Activated naive CD4-positive, alpha-beta T cell treated with anti-CD3 and anti-CD28 coated beads, Interleukin-2, amount 10 ng/mL, durations not matched to agents 7 days and 5 days (primary cell): ENCODE data around the gene PEMT.

Experiments used
- CTCF ChIA-PET: fragments of 350-600 bp; sonication (Branson Sonifier 250); formaldehyde crosslinking; loops from one replicate; lab custom pipeline; 2021; ENCODE audit warnings: antibody characterized with exemption; lab: Charles Lee
- DNase-seq: peaks from one replicate; pipeline ENCODE4 v3.0.0-alpha.2; 2020
- H3K27ac Mint-ChIP-seq: one replicate; pipeline ENCODE4 v1.8.0; 2021; ENCODE audit warnings: mild to moderate bottlenecking, moderate library complexity, mixed read lengths
- H3K27me3 Mint-ChIP-seq: one replicate; pipeline ENCODE4 v1.8.0; 2021; ENCODE audit warnings: mild to moderate bottlenecking, mixed read lengths
- H3K36me3 Mint-ChIP-seq: one replicate; pipeline ENCODE4 v1.8.0; 2021; ENCODE audit warnings: mixed read lengths
- H3K4me1 Mint-ChIP-seq: one replicate; pipeline ENCODE4 v1.8.0; 2021; ENCODE audit warnings: mixed read lengths
- H3K4me3 Mint-ChIP-seq: one replicate; pipeline ENCODE4 v1.8.0; 2021; ENCODE audit warnings: mild to moderate bottlenecking, moderate library complexity, mixed read lengths
- H3K9me3 Mint-ChIP-seq: one replicate; pipeline ENCODE4 v1.8.0; 2021; ENCODE audit warnings: mixed read lengths

Gene PEMT

DNA sequence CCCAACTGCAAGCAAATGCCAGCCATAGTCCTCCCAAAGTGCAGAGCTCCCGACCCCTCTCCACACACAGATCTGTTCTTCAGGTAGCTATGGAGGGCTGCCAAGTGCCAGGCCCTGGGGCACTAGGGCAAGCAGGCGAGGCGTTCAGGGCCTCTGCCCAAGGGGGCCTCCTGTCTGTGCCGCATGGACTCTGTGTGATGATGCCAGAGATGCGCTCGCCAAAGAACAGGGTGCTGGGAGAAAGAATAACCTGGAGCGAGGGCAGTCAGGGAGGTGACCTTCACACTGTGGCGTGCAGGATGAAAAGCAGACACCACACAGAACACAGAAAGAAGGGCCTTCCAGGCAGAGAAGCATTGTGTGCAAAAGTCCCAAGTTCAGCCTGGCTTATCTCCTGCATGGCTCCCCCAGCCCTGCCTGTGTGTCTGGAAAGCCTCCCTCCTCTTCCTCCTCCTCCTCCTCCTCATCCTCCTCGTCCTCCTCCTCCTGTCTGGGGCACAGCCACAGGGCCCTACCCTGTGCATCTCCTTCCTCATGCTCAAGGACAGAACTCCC, 44.2 kb downstream of the PEMT start:
- Mint-ChIP-seq H3K4me1 (no peaks in the 10 kb centered on the region), H3K27ac (no peak overlapping the region), H3K36me3 (no peaks in the 10 kb centered on the region), H3K9me3 (no peaks in the 10 kb centered on the region), H3K4me3 (no peak overlapping the region), H3K27me3 (no peaks in the 10 kb centered on the region)
- CTCF ChIA-PET, result interaction anchor here (0.9 kb wide), 1 partner anchor 95 kb away, joined by 3 read pairs; no protein-coding TSS in a partner anchor
- DNase-seq, result no peak

DNA sequence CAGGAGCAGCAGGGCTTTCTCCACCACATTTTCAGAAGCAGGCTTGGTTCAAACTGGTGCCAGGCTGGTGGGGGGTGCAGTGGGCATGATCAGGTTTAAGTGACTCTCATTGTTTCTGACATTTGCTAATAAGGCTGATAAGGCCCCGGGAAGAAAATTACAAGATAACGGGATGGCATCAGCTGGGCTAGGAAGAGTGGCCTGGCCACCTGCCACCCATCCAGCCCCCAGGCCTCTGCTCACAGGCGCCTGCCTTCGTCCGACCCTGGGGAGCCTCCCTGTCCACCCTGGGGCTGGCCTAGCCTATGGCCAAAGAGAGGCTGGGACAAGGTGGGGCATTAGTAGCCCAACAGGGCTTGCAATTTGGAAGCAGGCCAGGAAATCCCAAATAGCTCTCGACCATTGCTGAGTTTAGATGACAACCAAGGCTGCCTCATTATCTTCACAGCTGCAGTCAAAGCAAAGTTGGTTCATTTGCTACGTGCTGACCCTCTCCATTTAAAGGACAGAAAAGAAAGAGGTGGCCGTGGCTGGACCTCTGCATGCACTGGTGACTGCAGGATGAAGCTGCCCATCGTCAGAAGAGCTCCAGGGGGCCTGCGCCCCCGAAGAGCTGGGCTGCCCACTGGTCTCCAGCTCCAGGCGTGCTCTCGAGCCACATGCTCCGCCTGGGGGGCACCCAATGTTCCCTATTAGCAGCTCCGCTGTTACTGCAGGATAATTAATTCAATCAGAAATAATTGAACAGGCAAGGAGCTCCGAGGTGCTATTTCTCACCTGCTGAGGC, 44.9 kb downstream of the PEMT start:
- H3K4me1 Mint-ChIP-seq, result no peaks in the 10 kb centered on the region
- H3K9me3 Mint-ChIP-seq, result no peaks in the 10 kb centered on the region
- H3K4me3 Mint-ChIP-seq, result no peak overlapping the region
- DNase-seq, result no peak
- no peaks in the 10 kb centered on the region for H3K27me3 Mint-ChIP-seq
- no peaks in the 10 kb centered on the region for H3K36me3 Mint-ChIP-seq
- CTCF ChIA-PET, result interaction anchor here (0.9 kb wide), 1 partner anchor 96 kb away, joined by 3 read pairs; no protein-coding TSS in a partner anchor
- H3K27ac Mint-ChIP-seq, result no peak overlapping the region

DNA sequence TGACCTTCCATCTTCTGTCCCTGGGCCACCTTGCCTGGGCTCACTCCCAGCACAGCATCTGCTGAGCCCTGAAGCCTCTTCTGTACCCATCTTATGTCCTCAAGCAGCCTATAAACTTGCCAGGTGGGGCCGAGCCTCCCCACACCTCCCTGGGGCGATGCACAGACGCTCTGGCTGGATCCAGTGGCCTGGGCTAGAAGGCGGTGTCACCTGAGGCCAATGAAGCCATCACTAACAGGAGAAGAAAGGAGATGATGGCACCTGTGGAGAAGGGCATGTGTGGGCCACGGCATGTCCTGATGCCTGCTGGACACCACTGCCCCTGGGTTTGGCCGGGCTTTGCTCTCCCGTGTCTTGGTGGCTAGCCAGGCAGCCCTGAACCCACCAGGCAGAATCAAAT, 45.5 kb downstream of the PEMT start:
- Mint-ChIP-seq H3K36me3 (no peaks in the 10 kb centered on the region), H3K27me3 (no peaks in the 10 kb centered on the region), H3K4me1 (no peaks in the 10 kb centered on the region), H3K9me3 (no peaks in the 10 kb centered on the region), H3K4me3 (no peak overlapping the region), H3K27ac (no peak overlapping the region)
- no peak for DNase-seq
- CTCF ChIA-PET, result no interaction called here

DNA sequence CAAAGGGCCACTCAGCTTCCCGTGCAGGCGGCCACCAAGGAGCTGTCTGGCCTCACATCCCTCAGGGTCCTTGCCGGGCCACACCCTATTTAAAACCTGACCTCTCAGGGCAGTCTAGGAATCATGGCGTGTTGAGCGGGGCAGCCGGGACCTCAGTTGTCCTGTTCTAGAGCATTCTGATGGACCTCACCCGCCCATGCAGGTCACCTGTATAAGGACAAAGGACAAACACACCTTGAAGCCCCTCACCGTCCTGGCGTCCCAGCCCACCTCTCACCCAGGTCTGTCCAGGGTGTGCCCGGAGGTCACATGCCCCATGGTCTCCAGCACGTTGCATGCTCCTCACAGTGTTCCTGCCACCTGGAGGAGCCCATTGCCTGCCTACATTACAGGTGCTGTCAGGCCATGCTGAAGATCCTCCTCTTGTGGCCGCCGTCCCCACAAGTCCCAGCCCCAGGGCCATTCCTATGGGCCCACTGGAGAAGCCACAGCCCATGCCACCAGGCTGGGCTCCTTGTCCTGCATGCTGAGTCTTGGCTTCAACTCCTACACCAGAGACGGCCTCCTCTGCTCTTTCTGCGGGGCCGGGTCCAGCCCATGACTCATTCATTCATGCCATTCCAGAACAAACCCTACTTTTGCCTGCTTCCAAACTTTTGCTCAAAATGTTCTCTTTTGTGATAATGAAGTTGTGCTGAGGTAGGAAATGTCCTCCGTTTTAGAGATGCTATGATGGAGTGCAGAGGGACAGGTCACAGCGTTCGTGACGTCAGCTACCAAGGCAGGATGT, 46.3 kb downstream of the PEMT start:
- H3K9me3 Mint-ChIP-seq, result no peaks in the 10 kb centered on the region
- DNase-seq, result no peak
- H3K27me3 Mint-ChIP-seq, result no peaks in the 10 kb centered on the region
- no peak overlapping the region for H3K27ac Mint-ChIP-seq
- H3K4me1 Mint-ChIP-seq, result no peaks in the 10 kb centered on the region
- H3K36me3 Mint-ChIP-seq, result no peaks in the 10 kb centered on the region
- no peak overlapping the region for H3K4me3 Mint-ChIP-seq
- CTCF ChIA-PET, result interaction anchor here (1.6 kb wide), 1 partner anchor 23 kb away, joined by 6 read pairs; no protein-coding TSS in a partner anchor

DNA sequence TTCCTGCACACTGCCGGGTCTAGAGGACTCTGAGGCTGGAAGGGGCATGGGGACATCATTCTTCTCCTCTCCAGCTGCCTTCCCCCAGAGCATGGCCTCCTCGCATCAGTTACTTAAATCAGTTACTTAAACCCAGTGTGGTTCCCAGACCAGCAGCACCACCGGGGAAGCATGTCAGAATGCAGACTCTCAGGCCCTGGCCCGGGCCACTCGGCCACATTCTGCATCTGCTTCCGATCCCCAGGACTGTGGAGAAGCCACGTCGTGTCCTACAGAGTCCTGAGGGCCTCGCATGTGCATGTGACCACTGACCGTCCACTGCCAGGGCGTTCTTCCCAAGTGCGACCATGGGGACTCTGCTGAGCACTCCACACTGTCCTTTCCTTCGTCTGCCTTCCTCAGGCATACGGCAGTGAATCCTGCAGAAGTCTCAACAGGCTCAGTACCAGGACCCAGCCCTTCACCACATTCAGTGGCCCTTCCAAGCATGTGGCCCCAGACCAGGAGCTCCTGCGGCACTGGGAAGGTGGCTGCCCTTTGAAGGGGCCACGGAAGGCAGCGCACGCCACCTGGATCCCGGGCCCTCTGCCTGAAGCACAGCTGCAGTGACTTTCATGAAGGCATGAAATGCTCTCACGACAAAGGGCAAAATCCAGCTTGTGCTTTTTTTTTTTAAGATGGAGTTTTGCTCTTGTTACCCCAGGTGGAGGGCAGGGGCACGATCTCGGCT, 48.4 kb downstream of the PEMT start:
- no peaks in the 10 kb centered on the region for H3K9me3 Mint-ChIP-seq
- no peaks in the 10 kb centered on the region for H3K27me3 Mint-ChIP-seq
- H3K27ac Mint-ChIP-seq, result no peak overlapping the region
- H3K4me3 Mint-ChIP-seq, result no peak overlapping the region
- no peaks in the 10 kb centered on the region for H3K36me3 Mint-ChIP-seq
- CTCF ChIA-PET, result interaction anchor here (1.6 kb wide), 1 partner anchor 25 kb away, joined by 6 read pairs; no protein-coding TSS in a partner anchor
- DNase-seq, result no peak
- no peaks in the 10 kb centered on the region for H3K4me1 Mint-ChIP-seq

DNA sequence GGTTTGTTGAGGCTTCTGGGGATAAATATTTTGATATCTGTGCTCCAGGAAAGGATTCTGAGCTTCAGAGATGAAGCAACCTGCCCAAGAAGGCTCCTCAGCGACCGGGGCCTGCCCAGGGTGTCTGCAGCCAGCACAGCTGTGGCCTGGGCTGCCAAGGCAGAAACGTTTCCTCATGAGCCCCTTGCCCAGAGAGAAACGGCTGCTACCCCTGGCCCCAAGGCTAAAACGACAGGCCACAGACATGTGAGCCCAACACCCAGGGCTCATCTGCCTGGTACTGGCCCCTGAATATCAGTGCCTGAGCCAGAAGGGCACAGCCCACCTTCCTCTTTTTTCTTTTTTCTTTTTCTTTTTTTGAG, 49.9 kb downstream of the PEMT start:
- CTCF ChIA-PET, result interaction anchor here (0.6 kb wide), 1 partner anchor 26 kb away, joined by 3 read pairs; no protein-coding TSS in a partner anchor
- Mint-ChIP-seq H3K27ac (no peak overlapping the region), H3K4me1 (no peaks in the 10 kb centered on the region), H3K9me3 (no peaks in the 10 kb centered on the region), H3K4me3 (no peak overlapping the region), H3K36me3 (no peaks in the 10 kb centered on the region), H3K27me3 (no peaks in the 10 kb centered on the region)
- DNase-seq, result no peak

DNA sequence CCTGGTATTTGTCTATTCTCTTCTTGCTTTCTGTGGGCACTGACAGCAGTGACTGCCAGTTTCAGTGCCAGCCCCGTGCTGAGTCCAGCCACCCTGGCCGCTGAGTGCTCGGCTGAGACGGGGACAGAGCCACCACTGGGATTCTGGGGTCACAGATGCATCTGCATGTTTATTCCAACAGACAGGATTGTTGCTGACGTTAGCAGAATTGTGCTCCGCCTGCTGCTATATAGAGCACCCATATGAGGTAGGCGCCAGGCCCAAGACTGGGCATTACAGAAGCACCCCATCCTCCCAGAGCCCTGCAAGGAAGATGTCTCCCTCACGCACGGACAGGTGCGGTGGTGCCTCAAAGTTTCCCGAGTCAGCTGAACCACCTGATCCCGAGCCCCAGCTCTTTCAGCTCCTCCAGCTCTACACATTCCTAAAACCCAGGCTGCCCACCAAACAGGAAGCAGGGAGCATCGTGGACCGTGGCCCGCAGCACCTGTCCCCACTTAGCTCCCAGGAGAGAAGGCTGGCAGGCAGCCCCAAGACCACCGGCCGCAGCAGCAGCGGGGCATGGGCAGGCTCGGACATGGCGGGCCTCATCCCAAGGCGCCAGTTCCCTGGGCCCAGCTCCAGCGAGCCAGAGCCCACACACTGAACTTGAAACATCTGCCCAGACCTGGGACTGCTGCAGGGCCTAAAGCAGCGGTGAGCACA, 50.4 kb downstream of the PEMT start:
- Mint-ChIP-seq H3K27ac (no peak overlapping the region), H3K4me1 (no peaks in the 10 kb centered on the region), H3K27me3 (no peaks in the 10 kb centered on the region), H3K9me3 (no peaks in the 10 kb centered on the region), H3K36me3 (no peaks in the 10 kb centered on the region), H3K4me3 (no peak overlapping the region)
- no peak for DNase-seq
- CTCF ChIA-PET, result interaction anchor here (0.6 kb wide), 1 partner anchor 26 kb away, joined by 3 read pairs; no protein-coding TSS in a partner anchor

DNA sequence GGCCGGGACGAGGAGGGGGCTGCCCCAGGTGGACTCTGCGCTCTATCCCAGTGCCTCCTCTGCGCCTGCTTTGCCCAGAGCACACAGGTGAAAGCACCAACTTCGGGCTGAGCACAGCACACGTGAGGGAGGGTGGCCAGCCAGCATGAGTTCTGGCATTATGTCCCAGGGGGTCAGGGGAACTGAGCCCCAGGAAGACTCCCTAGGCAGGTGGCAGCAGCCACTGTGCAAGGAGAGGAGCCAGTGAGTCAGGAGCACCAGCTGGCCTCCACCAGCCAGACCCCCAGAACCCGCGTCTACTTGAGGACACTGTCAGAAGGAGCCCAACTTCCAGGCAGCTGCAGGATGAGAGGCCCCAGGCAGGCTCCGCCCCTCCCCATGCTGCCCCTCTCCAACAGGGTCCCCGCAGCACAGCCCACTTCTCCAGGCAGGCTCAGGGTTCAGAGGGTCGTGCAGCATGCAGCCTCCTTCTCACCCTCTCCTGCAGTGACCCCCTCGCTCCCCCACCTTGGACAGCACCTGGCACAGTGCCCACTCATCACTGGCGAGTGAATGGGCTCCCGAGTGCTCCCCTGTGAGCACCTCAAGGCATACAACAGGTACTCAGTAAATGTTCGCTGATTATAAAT, 51.1 kb downstream of the PEMT start:
- H3K27me3 Mint-ChIP-seq, result no peaks in the 10 kb centered on the region
- no peaks in the 10 kb centered on the region for H3K4me1 Mint-ChIP-seq
- no peak for DNase-seq
- H3K27ac Mint-ChIP-seq, result no peak overlapping the region
- CTCF ChIA-PET, result no interaction called here
- no peak overlapping the region for H3K4me3 Mint-ChIP-seq
- H3K36me3 Mint-ChIP-seq, result no peaks in the 10 kb centered on the region
- no peaks in the 10 kb centered on the region for H3K9me3 Mint-ChIP-seq

DNA sequence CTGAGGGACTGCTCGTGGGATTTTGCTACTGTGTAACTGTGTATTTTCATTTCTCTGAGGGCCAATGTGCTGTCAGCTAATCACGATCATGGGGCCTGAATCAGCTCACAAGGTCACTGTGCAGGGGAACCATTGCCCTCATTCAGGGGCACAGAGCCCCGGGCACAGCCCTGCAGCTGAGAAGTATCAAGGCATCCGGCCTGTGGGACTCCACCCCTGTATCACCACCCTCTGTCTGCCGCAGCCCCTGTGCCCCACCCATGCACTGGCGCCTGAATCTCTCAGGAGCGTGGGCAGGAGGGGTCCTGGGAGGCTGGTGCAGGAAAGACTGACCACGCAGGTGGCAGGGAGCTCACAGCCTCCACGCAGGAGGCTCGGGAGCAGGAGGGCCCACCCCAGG, 51.9 kb downstream of the PEMT start:
- H3K27me3 Mint-ChIP-seq, result no peaks in the 10 kb centered on the region
- no peaks in the 10 kb centered on the region for H3K4me1 Mint-ChIP-seq
- CTCF ChIA-PET, result no interaction called here
- DNase-seq, result no peak
- no peaks in the 10 kb centered on the region for H3K9me3 Mint-ChIP-seq
- H3K27ac Mint-ChIP-seq, result no peak overlapping the region
- no peak overlapping the region for H3K4me3 Mint-ChIP-seq
- no peaks in the 10 kb centered on the region for H3K36me3 Mint-ChIP-seq

DNA sequence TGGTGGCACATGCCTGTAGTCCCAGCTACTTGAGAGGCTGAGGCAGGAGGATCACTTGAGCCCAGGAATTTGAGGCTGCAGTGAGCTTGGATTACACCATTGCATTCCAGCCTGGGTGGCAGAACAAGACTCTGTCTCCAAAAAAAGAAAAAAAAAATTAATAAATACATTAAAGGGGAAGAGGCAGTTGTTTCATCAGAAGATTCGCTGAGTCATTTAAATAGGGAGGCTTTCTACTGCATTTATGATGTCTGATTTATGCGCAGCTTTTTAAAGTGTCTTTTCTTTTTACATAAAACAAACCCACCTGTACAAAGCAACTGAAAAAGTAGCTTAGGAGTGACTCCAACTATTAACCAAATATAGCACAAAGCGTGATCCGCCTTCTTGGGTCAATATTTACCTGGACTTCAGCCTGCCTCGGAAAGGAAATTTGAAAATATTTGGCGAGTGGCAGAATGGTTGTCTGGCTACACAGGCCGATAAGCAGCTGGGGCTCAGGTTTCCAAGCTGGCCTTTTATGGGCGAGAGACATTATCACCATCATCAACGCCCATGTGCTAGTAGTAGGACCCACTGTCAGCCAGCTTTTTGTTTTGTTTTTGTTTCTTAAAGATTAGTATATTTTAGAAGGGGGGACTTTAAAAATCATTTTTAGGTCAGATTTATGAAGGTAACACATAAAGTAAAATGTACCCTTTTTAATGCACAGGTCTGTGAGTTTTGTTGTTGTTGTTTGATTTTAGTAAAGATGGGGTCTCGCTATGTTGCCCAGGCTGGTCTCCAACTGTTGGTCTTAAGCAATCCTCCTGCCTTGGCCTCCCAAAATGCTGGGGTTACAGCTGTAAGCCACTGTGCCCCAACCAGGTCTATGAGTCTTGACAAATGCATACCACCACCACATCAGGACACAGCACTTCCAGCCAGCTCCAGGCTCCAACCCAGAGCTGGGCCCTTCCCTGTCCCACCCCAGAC, 52.8 kb downstream of the PEMT start:
- Mint-ChIP-seq H3K27ac (no peak overlapping the region), H3K4me1 (no peaks in the 10 kb centered on the region), H3K27me3 (no peaks in the 10 kb centered on the region), H3K36me3 (no peaks in the 10 kb centered on the region), H3K9me3 (no peaks in the 10 kb centered on the region), H3K4me3 (no peak overlapping the region)
- no peak for DNase-seq
- CTCF ChIA-PET, result interaction anchor here (0.6 to 1.0 kb wide), 2 partner anchors 29 to 42 kb away, joined by 3 read pairs; no protein-coding TSS in a partner anchor

DNA sequence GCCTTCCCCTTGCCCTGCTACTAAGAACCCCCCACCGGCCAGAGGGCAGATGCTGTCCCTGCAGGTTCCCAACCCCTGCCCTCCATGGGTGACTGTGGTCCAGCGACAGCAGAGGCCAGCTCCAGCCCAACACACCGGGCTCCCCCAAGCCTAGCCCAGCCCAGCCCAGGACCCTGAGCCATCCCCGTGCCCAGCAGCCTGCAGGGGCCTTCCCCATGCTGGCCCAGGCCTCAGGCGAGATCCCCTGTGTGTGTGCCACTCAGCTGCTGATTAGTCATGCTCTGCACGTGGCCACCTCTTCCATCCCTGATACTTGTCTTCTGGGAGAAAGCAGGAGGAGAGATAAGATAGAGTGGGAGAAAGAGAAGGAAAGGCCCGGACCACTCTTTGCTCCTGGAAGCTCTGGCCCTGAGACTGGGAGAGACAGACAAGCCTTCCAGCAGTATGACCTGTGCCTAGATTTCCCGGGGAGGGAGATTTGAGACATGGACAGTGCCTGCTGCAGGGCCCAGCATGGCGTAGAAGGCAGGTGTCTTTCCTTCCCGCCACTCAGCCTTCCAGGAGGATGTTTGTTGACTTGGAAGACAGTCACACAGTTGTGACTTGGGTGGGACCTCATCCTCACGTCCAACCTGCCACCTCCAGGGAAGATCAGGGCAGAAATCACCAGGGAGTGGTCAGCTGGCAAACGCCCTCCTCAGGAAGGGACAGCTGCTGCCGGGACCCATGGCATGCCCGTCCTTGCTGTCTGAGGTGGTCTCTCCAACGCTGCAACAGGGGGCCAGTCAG, 54.0 kb downstream of the PEMT start:
- Mint-ChIP-seq H3K9me3 (no peaks in the 10 kb centered on the region), H3K27me3 (peaks cover 3% of the 10 kb centered on the region), H3K4me1 (no peaks in the 10 kb centered on the region), H3K27ac (no peak overlapping the region), H3K36me3 (no peaks in the 10 kb centered on the region), H3K4me3 (no peak overlapping the region)
- CTCF ChIA-PET, result interaction anchor here (1.0 kb wide), 1 partner anchor 41 kb away, joined by 3 read pairs; no protein-coding TSS in a partner anchor
- no peak for DNase-seq

DNA sequence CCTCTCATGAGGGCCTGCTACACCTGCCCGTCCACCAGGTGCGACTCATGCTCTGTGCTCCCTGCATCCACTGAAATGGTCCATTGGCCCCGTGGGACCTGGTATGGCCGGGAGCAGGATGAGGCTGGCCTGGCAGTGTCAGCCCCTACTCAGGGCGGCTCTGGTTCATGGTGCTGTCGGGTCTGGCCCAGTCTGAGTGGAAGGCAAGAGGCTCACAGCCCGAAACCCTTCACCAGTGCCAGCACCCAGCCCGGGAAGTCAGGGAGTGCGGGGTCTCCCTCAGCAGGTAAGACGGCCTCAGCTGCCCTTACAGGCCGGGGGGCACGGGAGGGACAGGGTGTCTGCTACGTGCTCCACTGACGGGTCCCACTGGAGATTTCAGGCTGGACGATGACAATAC, 54.8 kb downstream of the PEMT start:
- no peak overlapping the region for H3K27ac Mint-ChIP-seq
- no peaks in the 10 kb centered on the region for H3K36me3 Mint-ChIP-seq
- no peak overlapping the region for H3K4me3 Mint-ChIP-seq
- no peaks in the 10 kb centered on the region for H3K9me3 Mint-ChIP-seq
- no peaks in the 10 kb centered on the region for H3K4me1 Mint-ChIP-seq
- CTCF ChIA-PET, result no interaction called here
- DNase-seq, result no peak
- H3K27me3 Mint-ChIP-seq, result peaks cover 3% of the 10 kb centered on the region
